ENCODE data around the gene OR4K17. TPM values are rescaled to one million over a fixed set of nuclear protein-coding genes. Genes with fewer than 3 reads are reported as not detected.

The OR4K17 gene, protein sequence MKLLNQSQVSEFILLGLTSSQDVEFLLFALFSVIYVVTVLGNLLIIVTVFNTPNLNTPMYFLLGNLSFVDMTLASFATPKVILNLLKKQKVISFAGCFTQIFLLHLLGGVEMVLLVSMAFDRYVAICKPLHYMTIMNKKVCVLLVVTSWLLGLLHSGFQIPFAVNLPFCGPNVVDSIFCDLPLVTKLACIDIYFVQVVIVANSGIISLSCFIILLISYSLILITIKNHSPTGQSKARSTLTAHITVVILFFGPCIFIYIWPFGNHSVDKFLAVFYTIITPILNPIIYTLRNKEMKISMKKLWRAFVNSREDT
- not detected in 2 replicates for total RNA-seq

GRCh38 chr14:20110438-20110837 is at the start of gene OR4K17:
Gene OR4K17 (plus strand): TSS chr14:20110739. CDS start chr14:20117500, 6,761 bp downstream.

GRCh38 chr14:20138520-20138919 is 28.0 kb downstream of the OR4K17 start, which contains the start of gene OR4N5:
Gene OR4N5 (plus strand): TSS chr14:20138820. CDS start chr14:20143736, 4,916 bp downstream.

Small RNA genes lying within 50 kb of the gene (small RNA-seq; reads per million reads assigned to genes)
- not detected for gene RNA5SP380

Other genes starting within 250 kb of the OR4K17 start
- gene OR4K2, start 235.6 kb upstream of the OR4K17 start, total RNA-seq, result not detected in 2 replicates
- not detected in 2 replicates for gene OR4K5, start 190.1 kb upstream of the OR4K17 start, total RNA-seq
- not detected in 2 replicates for gene OR4K1, start 179.8 kb upstream of the OR4K17 start, total RNA-seq
- not detected in 2 replicates for gene OR4K15, start 135.1 kb upstream of the OR4K17 start, total RNA-seq
- gene OR4Q2, start 108.6 kb upstream of the OR4K17 start, total RNA-seq, result not detected in 2 replicates
- not detected in 2 replicates for gene OR4K14, start 91.4 kb upstream of the OR4K17 start, total RNA-seq
- not detected in 2 replicates for gene OR4K13, start 74.7 kb upstream of the OR4K17 start, total RNA-seq
- gene OR4L1, start 50.7 kb upstream of the OR4K17 start, total RNA-seq, result not detected in 2 replicates
- gene OR4N5, start 28.1 kb downstream of the OR4K17 start, total RNA-seq, result not detected in 2 replicates
- not detected in 2 replicates for gene OR11G2, start 80.2 kb downstream of the OR4K17 start, total RNA-seq
- gene OR11H6, start 113.0 kb downstream of the OR4K17 start, total RNA-seq, result not detected in 2 replicates
- not detected in 2 replicates for gene OR11H7, start 118.2 kb downstream of the OR4K17 start, total RNA-seq
- not detected in 2 replicates for gene OR11H4, start 128.5 kb downstream of the OR4K17 start, total RNA-seq
- gene TTC5, start 195.2 kb downstream of the OR4K17 start, total RNA-seq, result 17.7 and 28.3 TPM in 2 replicates
- gene CCNB1IP1, start 222.5 kb downstream of the OR4K17 start, total RNA-seq, result 35.2 and 41.4 TPM in 2 replicates
- 21.3 and 22.3 TPM in 2 replicates for gene PARP2, start 232.9 kb downstream of the OR4K17 start, total RNA-seq

All from thoracic aorta endothelial cell (primary cell).